ENCODE results near the gene VIL1. TPM values are rescaled to one million over a fixed set of nuclear protein-coding genes. Genes with fewer than 3 reads are reported as not detected.

VIL1 gene
- total RNA-seq, 3 donors from 2014 or later = 0.11 to 0.24 (median 0.23) TPM

- H3K36me3 Mint-ChIP-seq (ENCODE audit: insufficient read depth) = peaks cover 3% of the 10 kb centered on the region
- H3K4me1 Mint-ChIP-seq (ENCODE audit: low read depth) = peaks cover 47% of the 10 kb centered on the region
- ATAC-seq (peak; percentile 78 to 84), DNase-seq (peak; percentile 85)
- peak overlapping the region; percentile 80 for H3K4me3 Mint-ChIP-seq
- no peaks in the 10 kb centered on the region for H3K27me3 Mint-ChIP-seq (ENCODE audit: low read depth)
- H3K9me3 Mint-ChIP-seq = no peaks in the 10 kb centered on the region
Measured at GRCh38 chr2:218406209-218406948, 12.5 kb upstream of the VIL1 start.

- Mint-ChIP-seq H3K9me3 (no peaks in the 10 kb centered on the region), H3K27me3 (ENCODE audit: low read depth) (no peaks in the 10 kb centered on the region), H3K4me3 (peak overlapping the region; percentile 72), H3K4me1 (ENCODE audit: low read depth) (peaks cover 43% of the 10 kb centered on the region), H3K36me3 (ENCODE audit: insufficient read depth) (peaks cover 3% of the 10 kb centered on the region)
- peak; percentile 62 for DNase-seq
- ATAC-seq = peak; percentile 27 to 36
Measured at GRCh38 chr2:218406949-218407618, 11.8 kb upstream of the VIL1 start.

- no peak for DNase-seq
- Mint-ChIP-seq H3K36me3 (ENCODE audit: insufficient read depth) (peaks cover 3% of the 10 kb centered on the region), H3K27me3 (ENCODE audit: low read depth) (no peaks in the 10 kb centered on the region), H3K9me3 (no peaks in the 10 kb centered on the region), H3K4me3 (no peak overlapping the region), H3K4me1 (ENCODE audit: low read depth) (peaks cover 48% of the 10 kb centered on the region)
- no peak for ATAC-seq
Measured at GRCh38 chr2:218407717-218408116, 11.2 kb upstream of the VIL1 start.

- Mint-ChIP-seq H3K4me1 (ENCODE audit: low read depth) (no peaks in the 10 kb centered on the region), H3K27me3 (ENCODE audit: low read depth) (no peaks in the 10 kb centered on the region), H3K9me3 (no peaks in the 10 kb centered on the region), H3K36me3 (ENCODE audit: insufficient read depth) (no peaks in the 10 kb centered on the region), H3K4me3 (no peak overlapping the region)
- DNase-seq (no peak), ATAC-seq (no peak)
Measured at GRCh38 chr2:218418321-218418716, 604 bp upstream of the VIL1 start.

- no peaks in the 10 kb centered on the region for H3K27me3 Mint-ChIP-seq (ENCODE audit: low read depth)
- DNase-seq (no peak), ATAC-seq (no peak)
- H3K9me3 Mint-ChIP-seq = no peaks in the 10 kb centered on the region
- H3K4me3 Mint-ChIP-seq = no peak overlapping the region
- no peaks in the 10 kb centered on the region for H3K36me3 Mint-ChIP-seq (ENCODE audit: insufficient read depth)
- H3K4me1 Mint-ChIP-seq (ENCODE audit: low read depth) = no peaks in the 10 kb centered on the region
Measured at GRCh38 chr2:218419630-218420216, 800 bp downstream of the VIL1 start.

- DNase-seq = no peak
- H3K27me3 Mint-ChIP-seq (ENCODE audit: low read depth) = no peaks in the 10 kb centered on the region
- H3K9me3 Mint-ChIP-seq = no peaks in the 10 kb centered on the region
- no peak overlapping the region for H3K4me3 Mint-ChIP-seq
- ATAC-seq = no peak
- no peaks in the 10 kb centered on the region for H3K36me3 Mint-ChIP-seq (ENCODE audit: insufficient read depth)
- H3K4me1 Mint-ChIP-seq (ENCODE audit: low read depth) = no peaks in the 10 kb centered on the region
Measured at GRCh38 chr2:218421027-218421426, 2.1 kb downstream of the VIL1 start.

GRCh38 chr2:218422403-218423086 is 3.6 kb downstream of the VIL1 start:
- no peaks in the 10 kb centered on the region for H3K27me3 Mint-ChIP-seq (ENCODE audit: low read depth)
- no peaks in the 10 kb centered on the region for H3K4me1 Mint-ChIP-seq (ENCODE audit: low read depth)
- no peaks in the 10 kb centered on the region for H3K9me3 Mint-ChIP-seq
- ATAC-seq (no peak), DNase-seq (no peak)
- H3K4me3 Mint-ChIP-seq = no peak overlapping the region
- no peaks in the 10 kb centered on the region for H3K36me3 Mint-ChIP-seq (ENCODE audit: insufficient read depth)

GRCh38 chr2:218423584-218423983 is 4.7 kb downstream of the VIL1 start:
- Mint-ChIP-seq H3K9me3 (no peaks in the 10 kb centered on the region), H3K36me3 (ENCODE audit: insufficient read depth) (no peaks in the 10 kb centered on the region), H3K4me3 (no peak overlapping the region), H3K4me1 (ENCODE audit: low read depth) (no peaks in the 10 kb centered on the region), H3K27me3 (ENCODE audit: low read depth) (no peaks in the 10 kb centered on the region)
- DNase-seq (no peak), ATAC-seq (no peak)

- H3K27me3 Mint-ChIP-seq (ENCODE audit: low read depth) = no peaks in the 10 kb centered on the region
- H3K9me3 Mint-ChIP-seq = no peaks in the 10 kb centered on the region
- no peak overlapping the region for H3K4me3 Mint-ChIP-seq
- DNase-seq (no peak), ATAC-seq (no peak)
- no peaks in the 10 kb centered on the region for H3K4me1 Mint-ChIP-seq (ENCODE audit: low read depth)
- H3K36me3 Mint-ChIP-seq (ENCODE audit: insufficient read depth) = no peaks in the 10 kb centered on the region
Measured at GRCh38 chr2:218425531-218425930, 6.6 kb downstream of the VIL1 start.

- Mint-ChIP-seq H3K4me1 (ENCODE audit: low read depth) (no peaks in the 10 kb centered on the region), H3K4me3 (no peak overlapping the region), H3K9me3 (no peaks in the 10 kb centered on the region), H3K36me3 (ENCODE audit: insufficient read depth) (no peaks in the 10 kb centered on the region), H3K27me3 (ENCODE audit: low read depth) (no peaks in the 10 kb centered on the region)
- DNase-seq (no peak), ATAC-seq (no peak)
Measured at GRCh38 chr2:218427741-218428140, 8.8 kb downstream of the VIL1 start.

GRCh38 chr2:218428846-218429558 is 10.1 kb downstream of the VIL1 start:
- H3K9me3 Mint-ChIP-seq = no peaks in the 10 kb centered on the region
- DNase-seq (no peak), ATAC-seq (no peak)
- H3K36me3 Mint-ChIP-seq (ENCODE audit: insufficient read depth) = no peaks in the 10 kb centered on the region
- H3K4me3 Mint-ChIP-seq = no peak overlapping the region
- H3K27me3 Mint-ChIP-seq (ENCODE audit: low read depth) = no peaks in the 10 kb centered on the region
- H3K4me1 Mint-ChIP-seq (ENCODE audit: low read depth) = no peaks in the 10 kb centered on the region

GRCh38 chr2:218429911-218430692 is 11.2 kb downstream of the VIL1 start:
- DNase-seq (no peak), ATAC-seq (no peak)
- Mint-ChIP-seq H3K9me3 (no peaks in the 10 kb centered on the region), H3K4me3 (no peak overlapping the region), H3K36me3 (ENCODE audit: insufficient read depth) (no peaks in the 10 kb centered on the region), H3K27me3 (ENCODE audit: low read depth) (no peaks in the 10 kb centered on the region), H3K4me1 (ENCODE audit: low read depth) (no peaks in the 10 kb centered on the region)

GRCh38 chr2:218430721-218431120 is 11.8 kb downstream of the VIL1 start:
- Mint-ChIP-seq H3K9me3 (no peaks in the 10 kb centered on the region), H3K4me3 (no peak overlapping the region), H3K4me1 (ENCODE audit: low read depth) (no peaks in the 10 kb centered on the region), H3K36me3 (ENCODE audit: insufficient read depth) (no peaks in the 10 kb centered on the region), H3K27me3 (ENCODE audit: low read depth) (no peaks in the 10 kb centered on the region)
- ATAC-seq (no peak), DNase-seq (no peak)
